A673 (cell line): Measurements from ENCODE around the gene TRAPPC12. TPM values are rescaled to one million over a fixed set of nuclear protein-coding genes. Genes with fewer than 3 reads are reported as not detected.

Experiments
- Bru-seq: library from RNA; stranded (reverse); fragments of 400-500 nt; gene quantifications from one replicate; lab custom pipeline; 2021; lab: Mats Ljungman, UMichigan
- BruChase-seq, 2 experiments: library from RNA; stranded (reverse); fragments of 400-500 nt; gene quantifications; one replicate each; lab custom pipeline; 2021; lab: Mats Ljungman, UMichigan
- BruUV-seq: library from RNA; stranded (reverse); fragments of 400-500 nt; replicated peaks from 2 replicates; lab custom pipeline; 2021; lab: Mats Ljungman, UMichigan
- CTCF ChIA-PET: fragments of 300-600 bp; sonication (Branson Sonifier 250); formaldehyde crosslinking; loops from one replicate; lab custom pipeline; 2022; ENCODE audit warnings: antibody characterized with exemption; lab: Charles Lee
- POLR2A ChIA-PET: fragments of 300-600 bp; sonication (Branson Sonifier 250); formaldehyde crosslinking; loops from one replicate; lab custom pipeline; 2022; ENCODE audit warnings: antibody characterized with exemption; ENCODE audit not compliant: low non-redundant PET; lab: Charles Lee
- DNase-seq: peaks from one replicate; pipeline ENCODE4 v3.0.0-alpha.2; 2015; ENCODE audit warnings: low spot score
- H3K27ac ChIP-seq: fragments of 200-600 bp; sonication (generic); 2 replicates; pipeline ENCODE4 v1.5.1; 2016; ENCODE audit warnings: mixed run types, low read depth, mild to moderate bottlenecking, mixed read lengths, antibody characterized with exemption, low read length; ENCODE audit not compliant: poor library complexity, severe bottlenecking
- H3K27me3 ChIP-seq: fragments of 200-600 bp; sonication (generic); replicated peaks from 2 replicates; pipeline ENCODE4 v1.6.1; 2017; ENCODE audit warnings: mixed run types, low read depth, mild to moderate bottlenecking, mixed read lengths, antibody characterized with exemption, low read length; ENCODE audit not compliant: insufficient read depth, poor library complexity
- H3K36me3 ChIP-seq: fragments of 200-600 bp; sonication (generic); 2 replicates; pipeline ENCODE4 v1.6.1; 2016; ENCODE audit warnings: mixed run types, mild to moderate bottlenecking, mixed read lengths, antibody characterized with exemption, low read length; ENCODE audit not compliant: insufficient read depth, poor library complexity, severe bottlenecking
- H3K4me1 ChIP-seq: fragments of 200-600 bp; sonication (generic); 2 replicates; pipeline ENCODE4 v1.6.1; 2017; ENCODE audit warnings: mixed run types, mild to moderate bottlenecking, mixed read lengths, antibody characterized with exemption, low read length; ENCODE audit not compliant: insufficient read depth, poor library complexity, severe bottlenecking
- H3K4me3 ChIP-seq: fragments of 200-600 bp; sonication (generic); 2 replicates; pipeline ENCODE4 v1.5.1; 2016; ENCODE audit warnings: low read depth, mixed run types, mild to moderate bottlenecking, mixed read lengths, low read length; ENCODE audit not compliant: poor library complexity, severe bottlenecking
- H3K9me3 ChIP-seq: fragments of 200-600 bp; sonication (generic); 2 replicates; pipeline ENCODE4 v1.6.1; 2016; ENCODE audit warnings: mixed run types, low read depth, mild to moderate bottlenecking, mixed read lengths, antibody characterized with exemption, low read length; ENCODE audit not compliant: poor library complexity, severe bottlenecking
- CTCF ChIP-seq: fragments of 300-800, 200-600 bp; sonication (generic); conservative IDR thresholded peaks from 2 replicates; pipeline ENCODE4 v1.5.1; 2017; ENCODE audit warnings: low read depth, mild to moderate bottlenecking, antibody characterized with exemption, low read length, moderate library complexity, mixed read lengths
- EZH2 ChIP-seq: fragments of 200-600 bp; sonication (generic); IDR thresholded peaks from 2 replicates; pipeline ENCODE4 v1.6.1; 2017; ENCODE audit warnings: borderline replicate concordance, low read depth, mild to moderate bottlenecking, mixed read lengths, antibody characterized with exemption, low read length; ENCODE audit not compliant: poor library complexity, severe bottlenecking
- intact Hi-C: fragments of 100-400 bp; cut with micrococcal nuclease; formaldehyde crosslinking; loops from one replicate; pipeline ENCODE4 v1.10.0; 2022; ENCODE audit not compliant: unreplicated experiment
- long read RNA-seq: library from polyadenylated mRNA; stranded (forward); transcript quantifications from one replicate; pipeline ENCODE4 v2.0.0, GENCODE V29; 2022
- total RNA-seq: library from RNA; stranded (reverse); gene quantifications from 2 replicates; pipeline ENCODE4 v1.2.3, GENCODE V29; 2021

Gene TRAPPC12
- total RNA-seq (91.1 and 94.4 TPM in 2 replicates), Bru-seq, nascent RNA (percentile 77 among the genes with signal in this experiment), BruChase-seq, experiment 1, labeled RNA remaining after a 2-hour chase (percentile 81 among the genes with signal in this experiment), BruChase-seq, experiment 2, labeled RNA remaining after a 6-hour chase (percentile 72 among the genes with signal in this experiment)
- long read RNA-seq, transcript TRAPPC12-201 (12 exons, 2,508 nt): major isoform, 26 of 53 reads
- long read RNA-seq, partial matches to known transcripts: 15 of 53 reads
- long read RNA-seq, other reads (novel, unspliced or antisense): 9 of 53 reads

- ChIA-PET POLR2A (no interaction called here), CTCF (no interaction called here)
- Histone ChIP-seq H3K4me1 (peaks cover 17% of the 10 kb centered on the region), H3K4me3 (peak within 1 kb of the TSS; percentile 88), H3K27ac (peak within 1 kb of the TSS; percentile 86), H3K27me3 (no peaks in the 10 kb centered on the region), H3K36me3 (peaks cover 10% of the 10 kb centered on the region), H3K9me3 (no peaks in the 10 kb centered on the region)
- BruUV-seq: no TSS peak
- TF ChIP-seq CTCF (peak; percentile 57), EZH2 (no peak)
- peak; percentile 95 for DNase-seq
- intact Hi-C loops: loop anchor here (5.0 kb wide), 1 partner anchor 137 kb away; the partner anchor contains the start of gene ADI1
These were observed at the start of gene TRAPPC12 for GRCh38 chr2:3379647-3380534. Gene TRAPPC12, plus strand, starts transcription at chr2:3379694. Its CDS starts 7,930 bp downstream, at chr2:3387624.

- Histone ChIP-seq H3K36me3 (peaks cover 9% of the 10 kb centered on the region), H3K27me3 (no peaks in the 10 kb centered on the region), H3K4me1 (no peaks in the 10 kb centered on the region), H3K4me3 (no peak overlapping the region), H3K9me3 (no peaks in the 10 kb centered on the region), H3K27ac (no peak overlapping the region)
- ChIA-PET CTCF (no interaction called here), POLR2A (no interaction called here)
- no TSS peak for BruUV-seq
- no peak for DNase-seq
- intact Hi-C loops: no loop called here
- no peak for TF ChIP-seq CTCF
These were observed 47.4 kb upstream of the TRAPPC12 start for GRCh38 chr2:3332133-3332532.

- no peak for TF ChIP-seq EZH2
- TF ChIP-seq CTCF: no peak
- intact Hi-C loops: no loop called here
- Histone ChIP-seq H3K4me1 (no peaks in the 10 kb centered on the region), H3K36me3 (peaks cover 13% of the 10 kb centered on the region), H3K27me3 (no peaks in the 10 kb centered on the region), H3K27ac (no peak overlapping the region), H3K9me3 (no peaks in the 10 kb centered on the region), H3K4me3 (no peak overlapping the region)
- no peak for DNase-seq
- CTCF ChIA-PET: no interaction called here
- POLR2A ChIA-PET: no interaction called here
- no TSS peak for BruUV-seq
These were observed 44.8 kb upstream of the TRAPPC12 start for GRCh38 chr2:3334392-3335345.
